ENCODE data around the gene DPP7.
A peak's percentile ranks its signal among the peaks of the same experiment; 100 is the strongest.

DPP7 gene

GRCh38 chr9:137089232-137089947 lies 25.1 kb downstream of the DPP7 start:
- H3K4me3 ChIP-seq (ENCODE audit: low read depth, low read length) = no peak overlapping the region
- no peak for TF ChIP-seq CTCF (IDR thresholded peaks at IDR 0.05; ENCODE audit: low read depth, low read length)

- no peak overlapping the region for H3K4me3 ChIP-seq (ENCODE audit: low read depth, low read length)
- no peak for TF ChIP-seq CTCF (IDR thresholded peaks at IDR 0.05; ENCODE audit: low read depth, low read length)
Measured at GRCh38 chr9:137088121-137088520, 26.4 kb downstream of the DPP7 start.

GRCh38 chr9:137087409-137087925 lies 27.1 kb downstream of the DPP7 start:
- TF ChIP-seq CTCF (IDR thresholded peaks at IDR 0.05; ENCODE audit: low read depth, low read length) = no peak
- H3K4me3 ChIP-seq (ENCODE audit: low read depth, low read length) = peak overlapping the region; percentile 81

GRCh38 chr9:137086531-137087408 lies 27.8 kb downstream of the DPP7 start, which contains the start of gene MAN1B1:
TSS of gene MAN1B1 (plus strand) at chr9:137086985. CDS start at chr9:137087000, 15 bp downstream.
- no peak for TF ChIP-seq CTCF (IDR thresholded peaks at IDR 0.05; ENCODE audit: low read depth, low read length)
- peak within 1 kb of the TSS; percentile 81 for H3K4me3 ChIP-seq (ENCODE audit: low read depth, low read length)

GRCh38 chr9:137085920-137086530 lies 28.5 kb downstream of the DPP7 start:
- TF ChIP-seq CTCF (IDR thresholded peaks at IDR 0.05; ENCODE audit: low read depth, low read length) = no peak
- H3K4me3 ChIP-seq (ENCODE audit: low read depth, low read length) = peak overlapping the region; percentile 81

GRCh38 chr9:137084526-137084925 lies 30.0 kb downstream of the DPP7 start:
- H3K4me3 ChIP-seq (ENCODE audit: low read depth, low read length) = no peak overlapping the region
- no peak for TF ChIP-seq CTCF (IDR thresholded peaks at IDR 0.05; ENCODE audit: low read depth, low read length)

Data from WI38 (cell line).